WTC11 (cell line): Measurements from ENCODE around the gene SEBOX. TPM values are rescaled to one million over a fixed set of nuclear protein-coding genes. Genes with fewer than 3 reads are reported as not detected.

ENCODE experiments used
- ATAC-seq: fragments of 200-7000 bp; cut with Tn5 transposase; 2 replicates; pipeline ENCODE4 v1.10.0; 2021; ENCODE audit warnings: mild to moderate bottlenecking, moderate library complexity
- CTCF ChIA-PET: fragments of 300-600 bp; sonication (Branson Sonifier 250); formaldehyde crosslinking; loops from one replicate; lab custom pipeline; 2021; ENCODE audit warnings: antibody characterized with exemption; lab: Charles Lee
- POLR2A ChIA-PET: fragments of 350-600 bp; sonication (Branson Sonifier 250); formaldehyde crosslinking; loops from one replicate; lab custom pipeline; 2021; ENCODE audit warnings: antibody characterized with exemption; lab: Charles Lee
- DNase-seq: peaks from one replicate; pipeline ENCODE4 v3.0.0; 2021; ENCODE audit warnings: low spot score
- H3K27ac Mint-ChIP-seq: 2 replicates; pipeline ENCODE4 v1.8.0; 2021; ENCODE audit warnings: mixed read lengths
- H3K27me3 Mint-ChIP-seq: 2 replicates; pipeline ENCODE4 v1.8.0; 2021; ENCODE audit warnings: low read depth, mild to moderate bottlenecking, moderate library complexity, mixed read lengths
- H3K36me3 Mint-ChIP-seq: 2 replicates; pipeline ENCODE4 v1.8.0; 2021; ENCODE audit warnings: mixed read lengths
- H3K4me1 Mint-ChIP-seq: 2 replicates; pipeline ENCODE4 v1.8.0; 2022; ENCODE audit warnings: mixed read lengths
- H3K4me3 Mint-ChIP-seq: 2 replicates; pipeline ENCODE4 v1.8.0; 2021; ENCODE audit warnings: mild to moderate bottlenecking, moderate library complexity, mixed read lengths
- H3K9me3 Mint-ChIP-seq: 2 replicates; pipeline ENCODE4 v1.8.0; 2021; ENCODE audit warnings: mixed read lengths
- FOXJ3 ChIP-seq: sonication (generic); formaldehyde crosslinking; IDR thresholded peaks from 2 replicates; pipeline ENCODE4 v1.9.0; 2021; ENCODE audit warnings: missing genetic modification reagents, mild to moderate bottlenecking, borderline replicate concordance
- GABPB1 ChIP-seq: sonication (generic); formaldehyde crosslinking; IDR thresholded peaks from 2 replicates; pipeline ENCODE4 v1.8.1; 2023; ENCODE audit warnings: mild to moderate bottlenecking, missing genetic modification reagents
- JAZF1 ChIP-seq: fragments of 250-450 bp; sonication (Bioruptor Pico); IDR thresholded peaks from 2 replicates; pipeline ENCODE4 v1.9.0; 2021; ENCODE audit warnings: moderate library complexity, mild to moderate bottlenecking, inconsistent platforms
- MXD4 ChIP-seq: fragments of 250-450 bp; sonication (Bioruptor Pico); IDR thresholded peaks from 2 replicates; pipeline ENCODE4 v1.8.0; 2021; ENCODE audit warnings: mild to moderate bottlenecking, moderate library complexity, borderline replicate concordance
- NFE2L1 ChIP-seq: sonication (generic); formaldehyde crosslinking; IDR thresholded peaks from 2 replicates; pipeline ENCODE4 v1.8.1; 2023; ENCODE audit warnings: missing genetic modification reagents
- OVOL2 ChIP-seq: fragments of 250-450 bp; sonication (Bioruptor Pico); IDR thresholded peaks from 2 replicates; pipeline ENCODE4 v1.9.0; 2021; ENCODE audit warnings: mild to moderate bottlenecking, borderline replicate concordance
- RELA ChIP-seq: sonication (generic); formaldehyde crosslinking; IDR thresholded peaks from 2 replicates; pipeline ENCODE4 v1.8.1; 2022; ENCODE audit warnings: missing genetic modification reagents, mild to moderate bottlenecking, borderline replicate concordance
- total RNA-seq: library from RNA; stranded (reverse); gene quantifications from 3 replicates; pipeline ENCODE4 v1.2.3, GENCODE V29; 2021
- TF ChIP-seq, protein P1 (sequence below): sonication (generic); formaldehyde crosslinking; IDR thresholded peaks from 2 replicates; pipeline ENCODE4 v1.8.0; 2022; ENCODE audit warnings: missing genetic modification reagents
- TF ChIP-seq, protein P2 (sequence below): sonication (generic); formaldehyde crosslinking; IDR thresholded peaks from 2 replicates; pipeline ENCODE4 v1.8.0; 2022; ENCODE audit warnings: mild to moderate bottlenecking, missing genetic modification reagents
- TF ChIP-seq, protein P3 (sequence below): sonication (generic); formaldehyde crosslinking; IDR thresholded peaks from 2 replicates; pipeline ENCODE4 v1.8.1; 2023; ENCODE audit warnings: mild to moderate bottlenecking, moderate library complexity, missing genetic modification reagents
- TF ChIP-seq, protein P4 (sequence below): fragments of 250-450 bp; sonication (Bioruptor Pico); IDR thresholded peaks from 2 replicates; pipeline ENCODE4 v2.1.2; 2022; ENCODE audit warnings: mild to moderate bottlenecking, moderate library complexity

The SEBOX gene
- total RNA-seq, 1 experiment from 2014 or later: not detected

DNA sequence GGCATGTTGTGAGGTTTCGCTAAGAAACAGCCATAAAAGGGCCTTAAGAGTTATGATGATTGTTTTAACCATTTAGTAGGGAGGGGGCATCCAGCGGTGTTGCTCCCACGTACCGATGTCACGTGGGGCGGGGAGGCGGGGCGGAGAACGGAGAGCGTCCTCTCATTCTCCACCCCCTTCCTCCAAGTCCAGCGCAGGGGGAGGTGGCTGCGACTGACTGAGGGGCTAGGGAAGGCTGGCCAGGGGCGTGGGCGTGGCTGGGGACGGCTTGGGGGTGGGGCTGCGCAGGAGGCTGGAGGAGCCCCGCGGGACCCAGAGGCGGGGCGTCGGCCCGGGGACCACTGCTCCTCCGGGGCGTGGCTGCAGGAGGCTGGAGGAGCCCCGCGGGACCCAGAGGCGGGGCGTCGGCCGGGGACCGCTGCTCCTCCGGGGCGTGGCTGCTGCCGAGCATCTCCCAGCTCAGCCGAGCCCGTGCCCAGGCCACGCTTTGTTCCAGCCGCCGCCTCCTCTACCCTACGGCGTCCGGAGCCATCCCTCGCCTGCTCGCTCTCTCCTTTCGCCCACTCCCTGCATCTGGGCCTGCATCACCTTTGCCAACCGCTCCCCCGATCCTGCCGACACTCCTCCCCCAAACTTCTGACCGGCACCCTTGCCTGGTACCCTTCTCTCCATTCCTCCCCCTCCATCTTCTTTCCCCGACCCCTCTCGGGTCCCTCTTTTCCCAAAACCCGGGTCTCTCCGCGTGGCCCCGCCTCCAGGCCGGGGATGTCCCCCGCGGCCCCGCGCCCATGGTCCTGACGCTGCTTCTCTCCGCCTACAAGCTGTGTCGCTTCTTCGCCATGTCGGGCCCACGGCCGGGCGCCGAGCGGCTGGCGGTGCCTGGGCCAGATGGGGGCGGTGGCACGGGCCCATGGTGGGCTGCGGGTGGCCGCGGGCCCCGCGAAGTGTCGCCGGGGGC, 6.5 kb upstream of the SEBOX start, which contains the start of gene SARM1 (continued):
- TF ChIP-seq, protein P1, sequence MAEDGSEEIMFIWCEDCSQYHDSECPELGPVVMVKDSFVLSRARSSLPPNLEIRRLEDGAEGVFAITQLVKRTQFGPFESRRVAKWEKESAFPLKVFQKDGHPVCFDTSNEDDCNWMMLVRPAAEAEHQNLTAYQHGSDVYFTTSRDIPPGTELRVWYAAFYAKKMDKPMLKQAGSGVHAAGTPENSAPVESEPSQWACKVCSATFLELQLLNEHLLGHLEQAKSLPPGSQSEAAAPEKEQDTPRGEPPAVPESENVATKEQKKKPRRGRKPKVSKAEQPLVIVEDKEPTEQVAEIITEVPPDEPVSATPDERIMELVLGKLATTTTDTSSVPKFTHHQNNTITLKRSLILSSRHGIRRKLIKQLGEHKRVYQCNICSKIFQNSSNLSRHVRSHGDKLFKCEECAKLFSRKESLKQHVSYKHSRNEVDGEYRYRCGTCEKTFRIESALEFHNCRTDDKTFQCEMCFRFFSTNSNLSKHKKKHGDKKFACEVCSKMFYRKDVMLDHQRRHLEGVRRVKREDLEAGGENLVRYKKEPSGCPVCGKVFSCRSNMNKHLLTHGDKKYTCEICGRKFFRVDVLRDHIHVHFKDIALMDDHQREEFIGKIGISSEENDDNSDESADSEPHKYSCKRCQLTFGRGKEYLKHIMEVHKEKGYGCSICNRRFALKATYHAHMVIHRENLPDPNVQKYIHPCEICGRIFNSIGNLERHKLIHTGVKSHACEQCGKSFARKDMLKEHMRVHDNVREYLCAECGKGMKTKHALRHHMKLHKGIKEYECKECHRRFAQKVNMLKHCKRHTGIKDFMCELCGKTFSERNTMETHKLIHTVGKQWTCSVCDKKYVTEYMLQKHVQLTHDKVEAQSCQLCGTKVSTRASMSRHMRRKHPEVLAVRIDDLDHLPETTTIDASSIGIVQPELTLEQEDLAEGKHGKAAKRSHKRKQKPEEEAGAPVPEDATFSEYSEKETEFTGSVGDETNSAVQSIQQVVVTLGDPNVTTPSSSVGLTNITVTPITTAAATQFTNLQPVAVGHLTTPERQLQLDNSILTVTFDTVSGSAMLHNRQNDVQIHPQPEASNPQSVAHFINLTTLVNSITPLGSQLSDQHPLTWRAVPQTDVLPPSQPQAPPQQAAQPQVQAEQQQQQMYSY (CRISPR knock-in tag): no peak

DNA sequence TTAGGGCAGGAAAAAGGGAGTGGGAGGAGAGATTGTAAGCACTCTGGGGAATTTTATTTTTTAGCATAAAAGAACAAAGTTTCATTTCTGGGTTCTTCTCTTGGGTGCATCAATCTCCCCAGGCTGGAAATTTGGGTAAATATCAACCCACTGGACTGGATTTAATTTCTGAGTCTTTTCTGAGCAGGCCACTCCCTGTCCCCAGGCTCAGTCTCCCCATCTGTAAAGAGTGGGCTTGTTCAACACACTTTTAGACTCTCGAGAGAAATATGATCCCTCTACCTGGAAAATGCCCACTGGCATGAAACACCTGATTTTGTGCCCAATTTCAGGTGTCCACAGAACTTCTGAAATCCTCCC, 5.7 kb upstream of the SEBOX start:
- H3K4me1 Mint-ChIP-seq: peaks cover 21% of the 10 kb centered on the region
- peak overlapping the region; percentile 75 for H3K4me3 Mint-ChIP-seq
- ATAC-seq: no peak
- H3K9me3 Mint-ChIP-seq: no peaks in the 10 kb centered on the region
- H3K27ac Mint-ChIP-seq: peak overlapping the region; percentile 92; the same call in 1 of the 2 replicates
- H3K36me3 Mint-ChIP-seq: no peaks in the 10 kb centered on the region
- peaks cover 41% of the 10 kb centered on the region for H3K27me3 Mint-ChIP-seq
- TF ChIP-seq FOXJ3 (no peak), NFE2L1 (no peak), JAZF1 (CRISPR knock-in tag) (no peak), RELA (no peak), OVOL2 (CRISPR knock-in tag) (no peak)
- TF ChIP-seq, protein P2, sequence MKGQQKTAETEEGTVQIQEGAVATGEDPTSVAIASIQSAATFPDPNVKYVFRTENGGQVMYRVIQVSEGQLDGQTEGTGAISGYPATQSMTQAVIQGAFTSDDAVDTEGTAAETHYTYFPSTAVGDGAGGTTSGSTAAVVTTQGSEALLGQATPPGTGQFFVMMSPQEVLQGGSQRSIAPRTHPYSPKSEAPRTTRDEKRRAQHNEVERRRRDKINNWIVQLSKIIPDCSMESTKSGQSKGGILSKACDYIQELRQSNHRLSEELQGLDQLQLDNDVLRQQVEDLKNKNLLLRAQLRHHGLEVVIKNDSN (CRISPR knock-in tag): no peak
- TF ChIP-seq, protein P3, sequence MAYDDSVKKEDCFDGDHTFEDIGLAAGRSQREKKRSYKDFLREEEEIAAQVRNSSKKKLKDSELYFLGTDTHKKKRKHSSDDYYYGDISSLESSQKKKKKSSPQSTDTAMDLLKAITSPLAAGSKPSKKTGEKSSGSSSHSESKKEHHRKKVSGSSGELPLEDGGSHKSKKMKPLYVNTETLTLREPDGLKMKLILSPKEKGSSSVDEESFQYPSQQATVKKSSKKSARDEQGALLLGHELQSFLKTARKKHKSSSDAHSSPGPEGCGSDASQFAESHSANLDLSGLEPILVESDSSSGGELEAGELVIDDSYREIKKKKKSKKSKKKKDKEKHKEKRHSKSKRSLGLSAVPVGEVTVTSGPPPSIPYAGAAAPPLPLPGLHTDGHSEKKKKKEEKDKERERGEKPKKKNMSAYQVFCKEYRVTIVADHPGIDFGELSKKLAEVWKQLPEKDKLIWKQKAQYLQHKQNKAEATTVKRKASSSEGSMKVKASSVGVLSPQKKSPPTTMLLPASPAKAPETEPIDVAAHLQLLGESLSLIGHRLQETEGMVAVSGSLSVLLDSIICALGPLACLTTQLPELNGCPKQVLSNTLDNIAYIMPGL (CRISPR knock-in tag): no peak
- TF ChIP-seq, all 79 proteins: peak for 0
- POLR2A ChIA-PET: no interaction called here
- CTCF ChIA-PET: interaction anchor here (1.1 to 2.4 kb wide), 6 partner anchors 13 to 119 kb away, joined by 3 to 19 read pairs (median 7); partner anchors contain the start of genes IFT20, POLDIP2, SLC46A1 and TNFAIP1
- DNase-seq: no peak

DNA sequence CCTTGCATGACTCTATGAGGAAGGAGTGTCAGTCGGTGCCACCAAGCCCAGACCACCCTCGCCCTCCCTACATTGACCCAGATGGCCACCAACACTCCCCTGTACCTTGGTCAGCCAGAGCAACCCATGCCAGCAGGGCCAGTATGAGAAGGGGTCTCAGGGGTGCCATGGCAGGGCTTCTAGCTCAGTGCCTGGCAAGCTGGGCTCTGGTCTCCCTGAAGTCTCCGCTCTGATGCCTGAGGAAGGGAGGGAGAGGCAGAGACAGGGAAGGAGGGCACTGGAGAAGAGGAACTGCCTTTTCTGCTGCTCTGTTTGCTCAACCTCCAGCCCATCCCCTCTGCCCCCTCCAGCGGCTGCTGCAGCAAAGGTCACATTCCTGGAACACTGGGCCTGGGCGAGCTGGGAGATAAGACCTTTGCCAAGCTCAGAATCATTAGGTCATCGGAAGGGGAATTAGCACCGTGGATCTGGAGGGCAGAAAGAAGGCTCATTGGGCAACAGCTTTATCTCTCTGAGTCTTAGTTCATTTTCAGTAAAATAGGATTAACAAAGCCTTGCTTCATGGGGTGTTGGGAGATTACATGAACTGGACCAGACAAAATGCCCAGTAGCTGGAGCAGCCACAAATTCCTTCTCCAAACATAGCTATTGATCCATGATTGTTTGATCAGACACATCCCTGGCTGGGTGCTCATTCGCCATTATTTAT, 5.2 kb upstream of the SEBOX start, which contains the start of gene VTN:
VTN (minus strand) TSS at position 273 of the 709 bp plus-strand sequence; CDS start at position 169, 104 bp downstream.
- H3K27ac Mint-ChIP-seq: peak within 1 kb of the TSS; percentile 92
- peaks cover 21% of the 10 kb centered on the region for H3K4me1 Mint-ChIP-seq
- no peaks in the 10 kb centered on the region for H3K9me3 Mint-ChIP-seq
- ATAC-seq (peak; percentile 9), DNase-seq (peak; percentile 56)
- H3K4me3 Mint-ChIP-seq: peak within 1 kb of the TSS; percentile 75
- POLR2A ChIA-PET: interaction anchor here (0.6 kb wide), 1 partner anchor 9 kb away, joined by 7 read pairs; no protein-coding TSS in a partner anchor
- TF ChIP-seq FOXJ3 (no peak), GABPB1 (peak; percentile 58; the same call in 1 of the 2 replicates), MXD4 (CRISPR knock-in tag) (no peak)
- TF ChIP-seq, protein P4, sequence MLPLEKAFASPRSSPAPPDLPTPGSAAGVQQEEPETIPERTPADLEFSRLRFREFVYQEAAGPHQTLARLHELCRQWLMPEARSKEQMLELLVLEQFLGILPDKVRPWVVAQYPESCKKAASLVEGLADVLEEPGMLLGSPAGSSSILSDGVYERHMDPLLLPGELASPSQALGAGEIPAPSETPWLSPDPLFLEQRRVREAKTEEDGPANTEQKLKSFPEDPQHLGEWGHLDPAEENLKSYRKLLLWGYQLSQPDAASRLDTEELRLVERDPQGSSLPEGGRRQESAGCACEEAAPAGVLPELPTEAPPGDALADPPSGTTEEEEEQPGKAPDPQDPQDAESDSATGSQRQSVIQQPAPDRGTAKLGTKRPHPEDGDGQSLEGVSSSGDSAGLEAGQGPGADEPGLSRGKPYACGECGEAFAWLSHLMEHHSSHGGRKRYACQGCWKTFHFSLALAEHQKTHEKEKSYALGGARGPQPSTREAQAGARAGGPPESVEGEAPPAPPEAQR (CRISPR knock-in tag): no peak
- H3K36me3 Mint-ChIP-seq: no peaks in the 10 kb centered on the region
- CTCF ChIA-PET: interaction anchor here (0.6 to 2.4 kb wide), 7 partner anchors 11 to 50 kb away, joined by 3 to 19 read pairs (median 6); partner anchors contain the start of genes IFT20, POLDIP2, SLC46A1 and TNFAIP1
- peaks cover 38% of the 10 kb centered on the region for H3K27me3 Mint-ChIP-seq
